NCI-H1694 (cell line): ENCODE results near the gene FAM185A.
"Not testable (repeated sequence)": the region's sequence is repeated elsewhere in the genome, so short reads cannot be mapped to it uniquely, and the experiment has no call there.

Experiments
- DNase-seq: peaks from one replicate; lab custom pipeline; 2025; lab: John Stamatoyannopoulos, UW

FAM185A gene

GRCh38 chr7:102778663-102779062 lies 29.9 kb downstream of the FAM185A start:
- DNase-seq: not testable (repeated sequence)

- DNase-seq: not testable (repeated sequence)
Observed at GRCh38 chr7:102780926-102781325, 32.1 kb downstream of the FAM185A start.

DNA sequence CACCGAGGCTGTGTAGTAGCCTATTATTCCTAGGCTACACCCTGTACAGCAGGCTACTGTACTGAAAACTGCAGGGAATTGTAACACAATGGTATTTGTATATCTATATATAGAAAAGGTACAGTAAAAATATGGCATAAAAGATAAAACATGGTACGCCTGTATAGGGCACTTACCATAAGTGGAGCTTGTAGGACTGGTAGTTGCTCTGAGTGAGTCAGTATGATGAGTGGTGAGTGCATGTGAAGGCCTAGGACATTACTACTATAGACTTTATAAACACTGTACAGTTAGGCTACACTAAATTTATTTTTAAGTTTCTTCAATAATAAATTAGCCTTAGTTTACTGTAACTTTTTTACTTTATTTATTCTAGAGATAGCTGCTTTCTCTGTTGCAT lies 40.0 kb downstream of the FAM185A start:
- DNase-seq: not testable (repeated sequence)

GRCh38 chr7:102790364-102791100 lies 41.7 kb downstream of the FAM185A start:
- DNase-seq: not testable (repeated sequence)

DNA sequence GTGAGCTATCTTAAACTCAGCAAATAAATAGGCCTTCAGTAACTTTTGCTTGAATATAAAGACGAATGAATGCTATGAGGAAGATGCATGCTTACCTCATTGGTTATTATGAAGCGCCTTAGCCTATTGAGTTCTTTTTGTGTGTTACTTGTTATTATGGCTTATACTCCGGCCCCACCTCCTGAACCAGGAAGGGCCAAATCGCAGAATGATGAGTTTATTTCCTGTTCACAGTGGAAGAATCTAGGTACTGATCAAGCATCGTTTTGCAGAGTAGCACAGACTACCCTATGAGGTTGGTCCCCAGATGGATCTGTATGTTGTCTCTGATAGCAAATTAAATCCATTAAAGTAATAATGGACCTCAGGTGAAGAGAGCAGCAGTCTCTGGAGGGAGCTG lies 42.6 kb downstream of the FAM185A start:
- not testable (repeated sequence) for DNase-seq

GRCh38 chr7:102791831-102792230 lies 43.0 kb downstream of the FAM185A start:
- DNase-seq: not testable (repeated sequence)

DNA sequence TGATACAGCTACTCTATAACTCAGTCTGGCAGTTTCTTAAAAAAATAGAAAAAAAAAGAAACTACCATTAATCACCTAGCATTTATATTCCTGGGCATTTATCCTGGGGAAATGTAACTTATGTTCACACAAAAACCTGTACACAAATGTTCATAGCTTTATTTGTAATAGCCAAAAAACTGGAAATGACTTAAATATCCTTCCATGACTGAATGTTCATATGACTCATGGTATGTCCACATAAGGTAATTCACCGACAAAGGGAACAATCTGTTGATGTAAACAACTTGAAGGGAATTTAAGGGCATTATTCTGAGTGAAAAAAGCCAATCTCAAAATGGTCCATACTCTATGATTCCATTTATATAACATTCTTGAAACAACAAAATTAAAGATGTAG lies 45.8 kb downstream of the FAM185A start:
- not testable (repeated sequence) for DNase-seq

DNA sequence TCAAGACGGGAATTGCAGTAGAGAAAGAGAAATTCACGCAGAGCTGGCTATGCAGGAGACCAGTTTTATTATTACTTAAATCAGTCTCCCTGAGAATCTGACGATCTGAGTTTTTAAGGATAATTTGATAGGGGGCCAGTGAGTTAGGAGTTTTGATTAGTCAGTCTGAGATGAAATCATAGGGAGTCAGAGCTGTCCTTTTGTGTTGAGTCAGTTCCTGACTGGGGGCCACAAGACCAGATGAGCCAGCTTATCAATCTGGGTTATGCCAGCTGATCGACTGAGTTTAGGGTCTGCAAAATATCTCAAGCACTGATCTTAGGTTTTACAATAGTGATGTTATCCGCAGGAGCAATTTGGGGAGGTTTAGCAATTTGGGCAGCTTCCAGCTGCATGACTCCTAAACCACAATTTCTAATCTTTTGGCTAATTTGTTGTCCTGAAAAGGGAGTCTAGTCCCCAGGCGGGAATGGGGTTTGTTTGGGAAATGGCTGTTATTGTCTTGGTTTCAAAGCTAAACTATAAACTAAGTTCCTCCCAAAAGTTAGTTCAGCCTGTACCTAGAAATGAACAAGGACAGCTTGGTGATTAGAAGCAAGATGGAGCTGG lies 47.3 kb downstream of the FAM185A start:
- DNase-seq: not testable (repeated sequence)

DNA sequence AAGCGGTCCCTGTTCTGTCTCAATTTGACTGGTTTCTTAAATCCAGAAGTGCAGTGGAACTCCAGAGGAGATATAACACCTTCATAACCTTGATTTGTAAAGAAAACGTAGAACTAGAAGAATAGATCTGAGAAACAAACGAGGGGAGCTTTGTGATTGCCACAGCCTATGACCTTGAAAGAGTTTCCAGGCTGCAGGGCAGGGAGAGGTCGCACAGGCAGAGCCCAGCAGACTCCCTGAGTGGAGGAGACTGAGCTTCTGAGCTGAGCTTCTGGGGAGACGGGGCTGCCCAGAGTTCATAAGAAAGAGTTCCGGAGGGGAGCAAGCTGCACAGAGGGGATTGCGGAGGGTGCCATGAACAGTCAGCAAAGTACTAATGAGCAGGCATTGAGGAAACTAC lies 57.8 kb downstream of the FAM185A start:
- no peak for DNase-seq

GRCh38 chr7:102810916-102811315 lies 62.1 kb downstream of the FAM185A start:
- DNase-seq: no peak

DNA sequence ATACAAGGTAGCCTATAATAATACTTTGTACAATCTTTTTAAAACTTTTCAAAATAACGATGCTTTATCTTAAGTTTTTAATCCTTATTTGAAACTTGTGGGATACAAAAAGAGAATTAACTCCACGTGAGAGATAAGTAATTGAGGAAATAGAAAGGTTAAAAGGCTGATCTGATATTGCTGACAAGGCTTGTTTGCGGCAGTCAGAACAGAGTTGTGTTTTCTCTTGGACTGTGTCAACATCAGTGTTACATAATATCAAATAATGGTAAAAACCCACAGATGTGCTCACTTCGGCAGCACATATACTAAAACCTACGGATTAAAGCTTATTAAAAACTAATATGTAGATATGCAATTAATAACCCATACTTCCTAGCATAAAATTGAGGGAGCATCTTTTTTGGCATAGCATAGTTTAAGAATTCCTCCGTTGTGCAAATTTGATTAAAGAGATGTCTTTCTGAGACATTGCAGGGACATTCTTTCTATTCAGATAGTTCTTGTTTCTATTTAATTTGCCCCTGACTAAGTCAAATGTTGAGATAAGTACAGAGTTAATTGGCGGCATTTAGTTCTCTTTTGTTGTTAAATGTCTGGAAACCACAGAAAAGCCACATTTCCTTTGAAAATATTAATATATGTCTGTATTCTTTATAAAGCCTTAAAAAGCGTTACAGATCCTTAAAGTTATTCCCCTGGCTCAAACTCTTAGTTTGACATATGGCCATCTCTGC lies 63.3 kb downstream of the FAM185A start:
- DNase-seq: no peak

GRCh38 chr7:102813191-102814024 lies 64.6 kb downstream of the FAM185A start:
- no peak for DNase-seq

DNA sequence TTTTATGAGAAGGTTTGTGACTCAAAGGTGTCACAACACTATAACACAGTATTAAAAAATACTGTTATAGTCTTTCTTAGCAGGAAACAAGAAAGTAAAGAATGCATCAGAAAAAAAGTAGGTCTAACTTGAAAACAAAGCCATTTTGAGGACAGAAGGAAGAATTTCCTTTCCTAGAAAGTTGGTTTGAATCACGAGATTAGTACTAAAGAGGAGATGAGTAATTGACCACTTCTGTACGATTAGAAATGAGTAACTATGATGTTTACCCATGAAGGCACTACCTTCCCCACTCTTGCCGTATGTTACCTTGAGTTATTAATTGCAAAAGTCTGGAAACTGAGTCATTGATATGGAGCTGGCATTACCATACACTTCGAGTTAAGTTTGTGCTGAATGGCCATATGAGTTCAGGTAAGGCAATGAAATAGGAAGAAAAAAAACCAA lies 65.2 kb downstream of the FAM185A start:
- DNase-seq: no peak

GRCh38 chr7:102817616-102818573 lies 69.1 kb downstream of the FAM185A start:
- no peak for DNase-seq

GRCh38 chr7:102819151-102819550 lies 70.4 kb downstream of the FAM185A start:
- no peak for DNase-seq

DNA sequence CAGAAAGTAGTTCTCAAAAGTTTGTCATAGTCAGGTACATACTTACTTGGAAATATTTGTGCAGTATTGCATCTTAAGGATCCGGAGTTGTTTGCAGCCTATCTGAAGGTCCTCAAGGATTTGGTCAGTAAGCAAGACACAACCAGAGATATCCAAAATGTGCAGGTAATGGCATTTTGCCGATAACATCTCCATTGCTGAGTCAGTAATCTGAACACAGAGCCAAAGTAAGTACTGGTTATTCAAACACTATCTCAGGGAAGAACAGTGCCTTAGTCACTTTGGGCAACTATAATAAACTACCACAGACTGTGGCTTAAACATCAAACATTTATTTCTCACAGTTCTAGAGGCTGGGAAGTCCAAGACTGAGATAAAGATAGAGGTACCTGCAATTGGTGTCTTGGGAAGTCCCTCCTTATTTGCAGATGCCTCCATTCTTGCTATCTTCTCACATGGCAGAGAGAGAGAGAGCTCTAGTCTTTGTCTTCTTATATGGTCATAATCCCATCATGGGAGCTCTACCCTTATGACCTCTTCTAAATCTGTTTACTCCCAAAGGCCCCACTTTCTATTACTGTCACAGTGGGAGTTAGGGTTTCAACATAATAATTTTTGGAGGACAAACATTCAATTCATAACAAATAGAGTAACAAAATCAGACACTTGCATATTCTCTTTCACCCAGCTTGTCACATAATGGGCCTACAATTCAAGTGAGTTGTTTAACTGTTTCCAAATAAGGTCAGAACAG lies 73.4 kb downstream of the FAM185A start:
- no peak for DNase-seq

GRCh38 chr7:102823390-102824119 lies 74.8 kb downstream of the FAM185A start:
- no peak for DNase-seq

DNA sequence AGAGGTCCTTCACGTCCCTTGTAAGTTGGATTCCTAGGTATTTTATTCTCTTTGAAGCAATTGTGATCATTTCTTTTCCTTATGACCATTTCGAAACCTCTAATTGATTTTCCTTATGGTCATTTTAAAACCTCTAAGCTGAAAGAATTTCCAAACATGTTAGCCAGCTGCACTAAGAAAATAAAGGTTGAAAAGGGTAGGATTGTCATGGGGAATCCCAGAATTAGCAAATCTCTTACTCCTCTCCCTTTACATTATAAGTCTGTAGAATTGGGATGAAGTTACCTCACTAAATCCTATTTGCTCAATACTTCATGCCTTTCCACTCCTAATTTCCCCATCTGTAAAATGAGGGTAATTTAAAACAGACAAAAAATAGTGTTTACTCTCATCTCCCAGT lies 79.5 kb downstream of the FAM185A start:
- DNase-seq: no peak

- DNase-seq: no peak
Observed at GRCh38 chr7:102829075-102829474, 80.3 kb downstream of the FAM185A start.
